CD4-positive, alpha-beta T cell (primary cell): ENCODE results near the gene ZNF580. TPM values are rescaled to one million over a fixed set of nuclear protein-coding genes. Genes with fewer than 3 reads are reported as not detected.

Source experiments
- ATAC-seq: fragments of 200-7000 bp; cut with Tn5 transposase; one replicate; pipeline ENCODE4 v1.10.0; 2022; ENCODE audit warnings: mild to moderate bottlenecking; ENCODE audit not compliant: poor library complexity
- CTCF ChIA-PET: fragments of 350-600 bp; sonication (Branson Sonifier 250); formaldehyde crosslinking; loops from one replicate; lab custom pipeline; 2021; ENCODE audit warnings: antibody characterized with exemption, inconsistent platforms; lab: Charles Lee
- POLR2A ChIA-PET: fragments of 350-600 bp; sonication (Branson Sonifier 250); formaldehyde crosslinking; loops from one replicate; lab custom pipeline; 2021; ENCODE audit warnings: antibody characterized with exemption, inconsistent platforms; lab: Charles Lee
- DNase-seq, 14 experiments: peaks; one replicate each; pipeline ENCODE4 v3.0.0-alpha.2; 2013 to 2020; ENCODE audit warnings: mixed read lengths in 2 of 14
- H3K27ac ChIP-seq, 2 donors: one replicate each; pipeline versions ENCODE4 v1.5.1 to v1.7.0; 2013; ENCODE audit warnings: low read length in 2 of 2, low read depth in 1 of 2, mild to moderate bottlenecking in 1 of 2
- H3K27me3 ChIP-seq, 2 experiments: 1 replicate in 1 of 2; 2 replicates in 1 of 2; pipeline versions ENCODE4 v1.6.1 to v1.7.0; 2013; ENCODE audit warnings: low read length in 2 of 2, control low read depth in 1 of 2, mild to moderate bottlenecking in 1 of 2, moderate library complexity in 1 of 2; ENCODE audit not compliant: insufficient read depth in 2 of 2, control insufficient read depth in 1 of 2
- H3K36me3 ChIP-seq: one replicate; pipeline ENCODE4 v1.6.1; 2013; ENCODE audit warnings: low read length, control low read depth; ENCODE audit not compliant: insufficient read depth
- H3K4me1 ChIP-seq: one replicate; pipeline ENCODE4 v1.6.1; 2013; ENCODE audit warnings: low read length, control low read depth; ENCODE audit not compliant: insufficient read depth
- H3K4me3 ChIP-seq: one replicate; pipeline ENCODE4 v1.5.1; 2013; ENCODE audit warnings: mild to moderate bottlenecking, low read length, moderate library complexity
- H3K9me3 ChIP-seq, 2 experiments: 1 replicate in 1 of 2; 2 replicates in 1 of 2; pipeline versions ENCODE4 v1.6.1 to v1.7.0; 2013; ENCODE audit warnings: low read length in 2 of 2, mild to moderate bottlenecking in 2 of 2, control low read depth in 1 of 2, moderate library complexity in 1 of 2; ENCODE audit not compliant: control insufficient read depth in 1 of 2, insufficient read depth in 1 of 2
- H3K27ac Mint-ChIP-seq: one replicate; pipeline ENCODE4 v1.8.0; 2020; ENCODE audit warnings: mixed read lengths
- H3K27me3 Mint-ChIP-seq: one replicate; pipeline ENCODE4 v1.8.0; 2021; ENCODE audit warnings: mixed read lengths
- H3K36me3 Mint-ChIP-seq: one replicate; pipeline ENCODE4 v1.8.0; 2021; ENCODE audit warnings: low read depth, mixed read lengths
- H3K4me1 Mint-ChIP-seq: one replicate; pipeline ENCODE4 v1.8.0; 2021; ENCODE audit warnings: low read depth, mixed read lengths
- H3K4me3 Mint-ChIP-seq: one replicate; pipeline ENCODE4 v1.8.0; 2020; ENCODE audit warnings: mild to moderate bottlenecking, mixed read lengths
- H3K9me3 Mint-ChIP-seq: one replicate; pipeline ENCODE4 v1.8.0; 2020; ENCODE audit warnings: mixed read lengths
- intact Hi-C, 2 experiments: fragments of 100-400 bp; cut with DNase I in 1 of 2; cut with micrococcal nuclease in 1 of 2; formaldehyde crosslinking; loops; one replicate each; pipeline versions ENCODE4 v1.15.1 to v1.9.0; 2023 to 2025; cut with DNase I, micrococcal nuclease
- total RNA-seq, 174 experiments: library from RNA in 2 of 174; stranded (reverse) in 2 of 174; gene quantifications; one replicate each; pipeline ENCODE4 v1.2.3 and lab custom pipeline; 2021 to 2026
- TF ChIP-seq, protein P1 (sequence below): fragments of 200-600 bp; IDR thresholded peaks from one replicate; pipeline ENCODE4 v1.8.0; 2022; ENCODE audit warnings: antibody characterized with exemption, mild to moderate bottlenecking

ZNF580 gene
- total RNA-seq, 2 experiments from 2014 or later, result 45.2 to 46.6 TPM

DNA sequence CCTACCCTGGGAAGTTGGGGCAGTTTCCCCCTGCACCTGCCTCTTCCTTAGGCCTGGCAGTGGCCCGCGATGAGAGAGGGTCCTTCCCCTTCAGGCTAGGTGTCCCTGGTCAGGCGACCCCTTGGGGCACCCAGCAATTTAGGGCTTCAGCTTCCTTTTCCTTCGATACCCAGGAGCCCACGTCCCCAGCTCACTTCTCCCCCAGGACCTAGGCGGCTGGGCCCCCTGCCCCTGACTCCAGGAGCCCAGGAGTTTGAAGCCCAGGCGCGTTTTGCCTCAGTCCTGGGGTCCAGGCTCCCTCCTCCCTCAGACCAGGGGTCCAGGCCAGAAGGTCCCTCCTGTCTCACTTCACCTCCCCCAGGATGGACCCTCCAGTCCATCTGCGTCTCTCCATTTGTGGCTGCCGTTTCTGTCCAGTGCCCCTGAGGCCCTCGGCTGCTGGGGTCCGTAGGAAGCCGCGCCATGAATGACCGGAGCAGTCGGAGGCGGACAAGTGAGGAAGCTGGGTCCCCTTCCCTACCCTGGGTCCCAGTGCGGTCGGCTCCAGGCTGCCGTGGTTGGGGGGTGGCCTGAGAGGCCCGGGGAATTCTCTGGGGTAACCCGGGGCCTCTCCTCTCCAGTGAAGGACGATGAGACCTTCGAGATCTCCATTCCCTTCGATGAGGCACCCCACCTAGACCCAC, 7.9 kb downstream of the ZNF580 start:
- Histone ChIP-seq H3K4me1 (peaks cover 49% of the 10 kb centered on the region), H3K27ac (no peak overlapping the region), H3K36me3 (peaks cover 12% of the 10 kb centered on the region), H3K27me3 (no peaks in the 10 kb centered on the region), H3K4me3 (peak overlapping the region; percentile 59), H3K9me3 (no peaks in the 10 kb centered on the region)
- Mint-ChIP-seq H3K27me3 (no peaks in the 10 kb centered on the region), H3K4me3 (peak overlapping the region; percentile 76), H3K4me1 (peaks cover 34% of the 10 kb centered on the region), H3K9me3 (no peaks in the 10 kb centered on the region), H3K36me3 (peaks cover 11% of the 10 kb centered on the region), H3K27ac (no peak overlapping the region)
- intact Hi-C loops, result loop anchor here in 1 of 2 experiments (5.0 kb wide), 1 partner anchor 34 kb away; no protein-coding TSS in a partner anchor
- TF ChIP-seq, protein P1, sequence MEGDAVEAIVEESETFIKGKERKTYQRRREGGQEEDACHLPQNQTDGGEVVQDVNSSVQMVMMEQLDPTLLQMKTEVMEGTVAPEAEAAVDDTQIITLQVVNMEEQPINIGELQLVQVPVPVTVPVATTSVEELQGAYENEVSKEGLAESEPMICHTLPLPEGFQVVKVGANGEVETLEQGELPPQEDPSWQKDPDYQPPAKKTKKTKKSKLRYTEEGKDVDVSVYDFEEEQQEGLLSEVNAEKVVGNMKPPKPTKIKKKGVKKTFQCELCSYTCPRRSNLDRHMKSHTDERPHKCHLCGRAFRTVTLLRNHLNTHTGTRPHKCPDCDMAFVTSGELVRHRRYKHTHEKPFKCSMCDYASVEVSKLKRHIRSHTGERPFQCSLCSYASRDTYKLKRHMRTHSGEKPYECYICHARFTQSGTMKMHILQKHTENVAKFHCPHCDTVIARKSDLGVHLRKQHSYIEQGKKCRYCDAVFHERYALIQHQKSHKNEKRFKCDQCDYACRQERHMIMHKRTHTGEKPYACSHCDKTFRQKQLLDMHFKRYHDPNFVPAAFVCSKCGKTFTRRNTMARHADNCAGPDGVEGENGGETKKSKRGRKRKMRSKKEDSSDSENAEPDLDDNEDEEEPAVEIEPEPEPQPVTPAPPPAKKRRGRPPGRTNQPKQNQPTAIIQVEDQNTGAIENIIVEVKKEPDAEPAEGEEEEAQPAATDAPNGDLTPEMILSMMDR, result no peak
- ChIA-PET POLR2A (interaction anchor here (0.9 to 2.0 kb wide), 2 partner anchors 9 to 15 kb away, joined by 3 to 14 read pairs; no protein-coding TSS in a partner anchor), CTCF (interaction anchor here (1.8 to 2.5 kb wide), 2 partner anchors 16 to 43 kb away, joined by 4 to 12 read pairs; partner anchors contain the start of gene ZNF865)
- no peak for DNase-seq
- no peak for ATAC-seq

DNA sequence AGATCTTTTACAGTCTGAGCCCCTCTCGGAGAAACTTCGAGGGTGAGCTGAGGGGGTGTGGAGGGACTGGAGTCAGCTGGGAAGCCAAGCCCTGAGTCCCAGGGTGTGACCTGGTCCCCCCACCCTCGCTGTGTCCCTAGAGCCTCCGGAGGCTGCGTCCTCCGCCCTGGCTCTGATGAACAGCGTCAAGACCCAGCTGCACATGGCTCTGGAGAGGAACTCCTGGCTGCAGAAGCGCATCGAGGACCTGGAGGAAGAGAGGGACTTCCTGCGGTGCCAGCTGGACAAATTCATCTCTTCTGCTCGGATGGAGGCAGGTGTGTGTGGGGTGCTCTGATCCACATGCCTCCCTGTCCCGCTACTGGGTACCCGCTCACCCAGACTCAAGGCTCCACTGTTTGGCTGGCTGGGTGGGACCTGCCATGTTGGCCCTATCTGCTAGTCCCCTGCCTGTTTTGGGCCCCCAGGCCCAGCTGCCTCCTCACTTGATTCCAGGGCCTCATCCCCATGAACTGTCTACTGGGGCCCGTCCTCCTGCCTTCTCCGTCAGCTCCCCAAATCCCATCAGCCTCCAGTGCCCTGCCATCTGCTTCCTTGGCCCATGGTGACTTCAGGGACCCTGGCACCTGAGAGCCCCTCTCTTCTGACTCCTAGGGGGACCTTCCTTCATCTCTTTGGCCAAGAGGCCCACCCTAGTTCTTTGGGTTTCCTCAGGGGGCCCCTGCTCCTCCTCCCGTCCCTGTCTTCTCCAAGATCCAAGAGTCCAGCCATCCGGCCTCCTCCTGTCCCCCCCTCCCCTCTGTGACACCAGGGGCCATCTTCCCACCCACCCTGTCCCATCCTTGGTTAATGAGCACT, 8.7 kb downstream of the ZNF580 start:
- DNase-seq (peak in 1 of 14 experiments; percentile 40), ATAC-seq (no peak)
- POLR2A ChIA-PET, result interaction anchor here (0.9 kb wide), 1 partner anchor 10 kb away, joined by 3 read pairs; no protein-coding TSS in a partner anchor

More for the DNA sequence above, 8.7 kb downstream of the ZNF580 start:
- TF ChIP-seq, protein P1, result no peak
- Histone ChIP-seq H3K4me3 (no peak overlapping the region), H3K9me3 (no peaks in the 10 kb centered on the region), H3K4me1 (peaks cover 41% of the 10 kb centered on the region), H3K27ac (no peak overlapping the region), H3K36me3 (peaks cover 12% of the 10 kb centered on the region), H3K27me3 (no peaks in the 10 kb centered on the region)
- peaks cover 15% of the 10 kb centered on the region for H3K36me3 Mint-ChIP-seq
- no peaks in the 10 kb centered on the region for H3K27me3 Mint-ChIP-seq
- CTCF ChIA-PET, result interaction anchor here (0.6 kb wide), 1 partner anchor 17 kb away, joined by 3 read pairs; no protein-coding TSS in a partner anchor
- peaks cover 27% of the 10 kb centered on the region for H3K4me1 Mint-ChIP-seq
- H3K9me3 Mint-ChIP-seq, result no peaks in the 10 kb centered on the region
- intact Hi-C loops, result loop anchor here in 1 of 2 experiments (5.0 to 10.0 kb wide), 2 partner anchors 33 to 1455 kb away; partner anchors contain the start of gene TSEN34
- H3K4me3 Mint-ChIP-seq, result peak overlapping the region; percentile 85
- H3K27ac Mint-ChIP-seq, result peak overlapping the region; percentile 17
